GDM1 (cell line): Measurements from ENCODE around the gene TSGA10.
"Not testable (repeated sequence)": the region's sequence is repeated elsewhere in the genome, so short reads cannot be mapped to it uniquely, and the experiment has no call there.

ENCODE experiments used
- DNase-seq: peaks from one replicate; lab custom pipeline; 2025; lab: John Stamatoyannopoulos, UW

Gene TSGA10

DNA sequence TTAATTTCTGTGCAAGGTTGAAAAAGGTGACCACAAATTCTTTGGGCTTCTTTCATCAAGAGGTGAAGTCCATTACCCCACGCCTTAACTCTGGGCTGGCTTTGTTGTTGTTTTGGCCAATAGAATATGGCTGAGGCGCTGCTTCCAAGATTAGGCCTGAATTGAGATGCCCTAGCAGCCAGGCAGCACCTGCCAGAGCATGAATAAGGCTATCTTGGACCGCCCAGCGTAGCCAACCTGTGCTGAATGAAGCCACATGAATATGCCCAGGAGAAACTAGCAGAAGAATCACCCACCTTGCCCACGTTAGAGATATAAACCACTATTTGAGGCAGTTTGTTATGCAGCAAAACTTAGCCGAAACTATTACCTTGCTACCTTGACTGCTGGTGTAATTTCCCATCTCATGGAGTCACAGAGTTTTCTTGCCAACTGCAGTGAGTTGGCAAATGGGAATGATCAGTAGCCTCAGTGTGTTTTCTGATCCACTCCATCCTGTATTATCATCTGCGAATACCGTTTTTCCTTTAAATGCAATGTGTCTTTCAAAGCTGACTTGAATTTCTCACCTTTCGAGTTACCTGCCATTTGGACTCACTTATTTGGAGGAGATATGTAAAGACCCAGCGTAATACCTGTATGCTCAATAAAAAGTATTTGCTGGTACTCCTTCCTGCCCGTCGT lies 679 bp downstream of the TSGA10 start:
- no peak for DNase-seq

DNA sequence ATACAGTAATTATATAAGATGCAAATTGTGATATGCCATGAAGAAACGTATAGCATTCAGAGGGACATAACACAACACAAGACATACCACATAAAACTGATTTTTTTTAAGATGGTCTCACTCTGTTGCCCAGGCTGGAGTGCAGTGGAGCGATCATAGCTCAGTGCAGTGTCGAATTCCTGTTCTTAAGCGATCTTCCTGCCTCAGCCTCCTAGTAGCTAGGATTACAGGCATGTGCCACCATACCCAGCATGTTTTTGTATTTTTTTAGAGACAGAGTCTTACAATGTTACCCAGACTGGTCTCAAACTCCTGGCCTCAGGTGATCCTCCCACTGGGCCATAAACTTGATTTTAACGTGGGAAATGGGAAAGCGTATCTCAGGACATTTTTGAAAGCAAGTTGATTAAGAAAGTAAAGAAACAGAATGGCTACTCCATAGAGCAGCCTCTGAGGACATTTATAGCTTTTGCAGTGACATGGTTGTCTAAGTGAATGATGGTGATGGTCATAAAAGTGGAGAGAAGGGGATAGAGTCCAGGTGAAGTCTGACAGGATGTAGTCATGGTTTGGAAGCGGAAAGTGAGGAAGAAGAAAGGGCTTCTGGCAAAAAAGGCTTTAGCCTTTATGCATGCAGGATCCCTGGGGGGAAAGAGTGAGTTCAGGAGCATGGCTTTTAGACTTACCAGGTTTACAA lies 2.4 kb downstream of the TSGA10 start:
- no peak for DNase-seq

GRCh38 chr2:99150706-99151105 lies 4.0 kb downstream of the TSGA10 start:
- DNase-seq: no peak

DNA sequence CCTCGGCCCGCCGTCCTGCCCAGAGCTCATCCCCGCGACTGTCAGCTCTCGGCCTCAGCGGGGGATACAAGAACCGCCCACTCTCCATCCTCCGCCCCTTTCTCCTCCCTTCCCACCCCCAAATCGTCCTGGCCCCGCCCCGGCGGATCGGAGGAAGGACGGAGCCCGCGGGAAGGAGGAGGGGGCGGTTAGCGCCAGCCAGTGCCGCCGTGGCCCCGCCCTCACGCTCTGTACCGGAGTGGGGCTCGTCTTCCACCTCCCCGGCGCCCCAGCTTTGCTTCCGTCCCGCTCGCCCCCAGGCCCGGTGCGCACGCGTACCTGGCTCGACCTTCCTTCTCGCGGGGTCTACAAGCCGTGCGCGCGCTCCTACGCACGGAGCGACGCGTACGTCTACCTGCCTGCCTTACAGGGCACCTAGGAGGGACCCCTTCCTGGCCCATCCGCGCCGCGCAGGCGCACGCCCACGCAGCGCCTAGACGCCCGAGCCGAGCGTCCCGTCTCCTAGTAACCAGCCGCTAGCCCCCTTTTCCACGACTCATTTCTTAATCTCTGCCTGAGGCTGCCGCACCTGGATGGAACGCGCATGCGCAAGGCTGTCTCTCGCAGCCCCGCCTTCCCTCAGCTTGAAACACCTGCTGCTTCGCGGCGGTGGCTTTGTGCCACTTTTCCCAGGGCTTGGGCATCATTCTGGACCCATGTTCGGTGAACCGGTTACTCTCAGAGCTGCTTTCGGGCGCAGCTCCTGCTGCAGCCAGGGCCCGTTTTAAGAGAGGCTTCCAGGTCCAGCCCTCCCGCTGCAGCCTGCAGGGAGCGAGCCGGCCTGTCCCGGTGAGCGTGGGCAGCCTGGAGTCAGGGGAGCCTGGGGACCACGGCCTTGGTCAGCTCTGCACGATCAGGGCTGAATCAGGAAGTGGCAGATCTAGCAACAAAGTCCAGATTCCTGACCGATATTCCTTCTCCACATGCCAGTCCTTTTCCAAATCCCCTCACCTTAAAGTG lies 13.3 kb downstream of the TSGA10 start, which contains the start of gene C2orf15:
Gene C2orf15, plus strand, starts transcription at position 598 of the 999 bp plus-strand sequence. CDS start 8,852 bp downstream, outside the sequence.
- DNase-seq: peak; percentile 86

GRCh38 chr2:99140860-99141109 lies 14.0 kb downstream of the TSGA10 start:
- DNase-seq: no peak

GRCh38 chr2:99140056-99140859 lies 14.5 kb downstream of the TSGA10 start:
- DNase-seq: no peak

GRCh38 chr2:99139003-99139402 lies 15.7 kb downstream of the TSGA10 start:
- no peak for DNase-seq

GRCh38 chr2:99135044-99135556 lies 19.6 kb downstream of the TSGA10 start:
- not testable (repeated sequence) for DNase-seq

DNA sequence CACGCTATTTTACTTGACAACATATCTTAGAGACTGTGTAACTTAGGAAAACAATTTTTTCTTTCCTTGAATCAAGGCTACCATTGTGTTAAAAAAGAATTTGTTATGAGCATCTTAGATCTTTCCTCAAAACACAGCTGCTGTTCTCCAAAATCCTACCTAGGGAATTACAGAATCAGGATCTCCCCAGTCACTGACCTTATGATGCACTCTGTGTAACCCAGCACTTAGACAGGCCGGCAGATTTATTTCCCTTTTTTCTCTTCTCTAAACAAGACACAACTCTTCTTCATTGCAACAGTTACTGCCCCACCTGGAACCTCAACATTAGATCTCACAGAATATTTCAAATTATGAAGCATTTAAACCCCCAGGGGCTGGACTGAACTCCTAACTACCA lies 26.8 kb downstream of the TSGA10 start:
- DNase-seq: no peak

- DNase-seq: no peak
These were observed 42.1 kb downstream of the TSGA10 start for GRCh38 chr2:99112617-99113016.

GRCh38 chr2:99111945-99112344 lies 42.8 kb downstream of the TSGA10 start:
- no peak for DNase-seq

DNA sequence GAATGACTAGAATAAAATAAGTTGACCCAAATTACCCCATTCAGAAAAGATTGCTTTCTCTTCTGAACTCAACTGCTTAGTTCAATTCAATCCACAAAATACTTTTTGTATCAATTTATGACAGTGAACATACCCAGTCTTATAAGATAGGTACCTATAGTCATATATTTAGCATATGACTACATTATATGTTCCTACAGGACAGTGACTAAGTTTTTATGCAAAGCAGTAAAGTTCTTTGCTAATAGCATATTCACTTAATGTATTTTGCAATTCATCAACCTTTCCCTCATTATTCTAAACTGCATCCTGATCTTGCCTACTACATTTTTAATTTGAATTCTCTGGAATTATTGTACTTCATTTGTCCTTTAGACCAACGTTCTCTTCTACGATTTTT lies 43.5 kb downstream of the TSGA10 start:
- no peak for DNase-seq

DNA sequence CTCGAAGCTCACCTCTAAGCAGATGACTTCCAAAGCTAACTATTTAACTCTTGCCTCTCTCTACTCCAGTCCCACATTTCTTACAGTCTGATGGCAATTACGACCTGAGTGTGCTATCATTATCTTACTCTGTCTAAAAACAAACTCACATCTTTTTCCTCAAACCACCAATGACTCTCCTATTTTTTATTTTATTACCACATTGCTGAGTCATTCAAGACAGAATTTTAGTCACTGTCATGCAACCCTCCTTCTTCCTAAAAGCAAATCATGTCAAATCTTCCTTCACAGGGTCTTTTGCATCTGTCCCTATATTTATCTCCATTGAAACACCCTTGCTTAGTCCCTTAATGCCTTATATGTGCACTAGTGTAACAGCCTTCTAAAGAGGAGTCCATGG lies 47.8 kb downstream of the TSGA10 start:
- DNase-seq: no peak

GRCh38 chr2:99104006-99104405 lies 50.7 kb downstream of the TSGA10 start:
- DNase-seq: no peak

GRCh38 chr2:99101697-99102096 lies 53.0 kb downstream of the TSGA10 start:
- no peak for DNase-seq

DNA sequence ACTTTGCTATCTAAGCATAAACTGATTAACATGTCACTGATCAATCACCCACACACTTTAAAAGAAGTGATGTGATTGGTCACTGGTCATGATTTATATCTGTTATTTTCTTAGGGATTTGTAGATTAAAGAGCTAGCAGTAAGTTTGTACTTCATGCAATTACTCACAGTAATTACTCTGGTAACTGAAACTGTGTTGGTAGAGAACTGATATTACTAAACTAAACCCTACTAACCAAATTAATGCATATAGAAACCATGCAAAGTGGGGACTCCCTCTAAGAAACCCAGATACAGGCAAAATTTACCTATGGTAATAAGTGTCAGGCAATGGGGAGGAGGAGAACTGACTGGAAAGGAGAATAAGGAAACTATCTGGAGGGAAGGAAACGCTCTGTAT lies 58.0 kb downstream of the TSGA10 start:
- no peak for DNase-seq

DNA sequence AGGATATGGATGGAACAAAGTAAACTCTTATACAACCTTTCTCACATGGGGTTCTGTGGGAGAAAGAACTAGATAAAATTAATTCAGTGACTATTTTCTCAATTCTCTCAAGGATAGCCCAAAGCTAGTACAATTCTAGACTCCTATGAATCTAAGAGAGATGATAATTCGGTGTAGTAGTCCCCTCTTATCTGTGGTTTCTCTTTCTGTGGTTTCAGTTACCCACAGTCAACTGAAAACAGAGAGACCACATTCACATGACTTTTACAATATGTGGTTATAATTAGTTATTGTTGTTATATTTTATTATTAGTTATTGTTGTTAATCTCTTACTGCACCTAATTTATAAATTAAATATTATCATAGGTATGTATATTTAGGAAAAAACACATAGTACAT lies 66.7 kb downstream of the TSGA10 start:
- no peak for DNase-seq

GRCh38 chr2:99086385-99086784 lies 68.4 kb downstream of the TSGA10 start:
- no peak for DNase-seq

GRCh38 chr2:99085421-99085820 lies 69.3 kb downstream of the TSGA10 start:
- no peak for DNase-seq

DNA sequence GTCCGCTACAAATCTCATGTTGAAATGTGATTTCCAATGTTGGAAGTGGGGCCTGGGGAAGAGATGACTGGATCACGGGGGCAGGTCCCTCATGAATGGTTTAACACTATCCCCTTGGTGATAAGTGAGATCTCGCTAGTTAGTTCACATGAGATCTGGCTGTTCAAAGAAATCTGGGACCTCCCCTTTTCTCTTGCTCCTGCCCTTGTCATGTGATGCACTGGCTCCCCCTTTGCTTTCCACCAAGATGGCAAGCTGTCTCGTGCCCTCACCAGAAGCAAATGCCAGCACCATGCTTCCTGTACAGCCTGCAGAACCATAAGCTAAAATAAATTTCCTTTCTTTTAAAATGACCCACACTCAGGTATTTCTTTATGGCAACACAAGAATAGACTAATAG lies 70.5 kb downstream of the TSGA10 start:
- DNase-seq: no peak

DNA sequence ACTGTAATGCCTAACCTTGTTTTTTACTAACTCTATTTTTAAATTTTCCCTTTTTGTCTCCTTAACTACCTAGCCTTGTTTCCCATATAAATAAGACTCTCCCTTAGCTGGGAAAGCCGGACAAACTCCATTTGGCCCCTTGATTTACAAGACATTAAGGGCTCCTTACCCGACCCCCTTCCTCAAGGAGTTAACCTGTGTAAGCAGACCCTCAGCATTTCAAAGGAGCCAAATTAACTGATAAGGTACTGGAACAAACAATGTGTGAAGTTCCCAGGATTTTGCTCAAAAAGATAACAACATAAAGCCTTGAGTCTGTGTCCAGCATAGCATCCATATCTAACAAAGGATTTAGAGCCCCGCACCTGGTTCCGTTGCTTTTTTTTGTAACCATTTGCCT lies 72.9 kb downstream of the TSGA10 start:
- no peak for DNase-seq

- no peak for DNase-seq
These were observed 75.5 kb downstream of the TSGA10 start for GRCh38 chr2:99079226-99079625.
